A549 (cell line): Measurements from ENCODE around the gene WDSUB1.

Experiments
- CTCF ChIP-seq: fragments of >200 bp; sonication (Bioruptor Twin); formaldehyde crosslinking; IDR thresholded peaks from 3 replicates; pipeline ENCODE4 v1.5.1; 2016
- REST ChIP-seq: fragments of 200-600 bp; sonication (generic); IDR thresholded peaks from 2 replicates; pipeline ENCODE4 v1.6.1; 2016; ENCODE audit warnings: antibody characterized with exemption, mild to moderate bottlenecking, moderate library complexity

- no peak for TF ChIP-seq CTCF
- no peak for TF ChIP-seq REST
Observed at GRCh38 chr2:159307942-159308341, 21.4 kb upstream of the WDSUB1 start.
